Measurements from ENCODE around the gene REEP6. TPM values are rescaled to one million over a fixed set of nuclear protein-coding genes. Genes with fewer than 3 reads are reported as not detected.

REEP6 gene
- total RNA-seq, 2 donors from 2014 or later, result 5.0 to 6.4 TPM

DNA sequence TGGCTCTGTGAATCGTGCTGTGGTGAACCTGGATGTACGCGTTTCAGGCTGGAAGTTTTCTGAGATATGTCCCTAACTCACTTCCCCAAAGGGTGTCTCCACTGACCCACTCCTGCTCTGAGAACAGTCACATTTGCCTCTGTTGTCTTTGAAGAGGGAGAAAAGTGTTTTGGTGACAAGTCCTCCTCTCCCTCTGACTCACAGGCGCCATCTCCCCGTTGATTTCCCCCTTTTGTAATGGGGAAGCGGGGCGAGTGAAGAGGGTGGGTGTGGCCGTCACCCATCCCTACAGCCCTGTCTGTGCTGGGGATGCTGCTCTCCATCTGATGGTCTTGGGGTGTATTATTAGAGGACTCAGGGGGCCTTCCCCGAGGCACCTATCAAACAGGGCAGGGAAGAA is 31.5 kb upstream of the REEP6 start:
- intact Hi-C loops (cut with DNase I), result no loop called here
- H3K36me3 ChIP-seq, result no peaks in the 10 kb centered on the region
- no peak overlapping the region for H3K4me3 ChIP-seq
- DNase-seq, result no peak
- TF ChIP-seq, protein P1, sequence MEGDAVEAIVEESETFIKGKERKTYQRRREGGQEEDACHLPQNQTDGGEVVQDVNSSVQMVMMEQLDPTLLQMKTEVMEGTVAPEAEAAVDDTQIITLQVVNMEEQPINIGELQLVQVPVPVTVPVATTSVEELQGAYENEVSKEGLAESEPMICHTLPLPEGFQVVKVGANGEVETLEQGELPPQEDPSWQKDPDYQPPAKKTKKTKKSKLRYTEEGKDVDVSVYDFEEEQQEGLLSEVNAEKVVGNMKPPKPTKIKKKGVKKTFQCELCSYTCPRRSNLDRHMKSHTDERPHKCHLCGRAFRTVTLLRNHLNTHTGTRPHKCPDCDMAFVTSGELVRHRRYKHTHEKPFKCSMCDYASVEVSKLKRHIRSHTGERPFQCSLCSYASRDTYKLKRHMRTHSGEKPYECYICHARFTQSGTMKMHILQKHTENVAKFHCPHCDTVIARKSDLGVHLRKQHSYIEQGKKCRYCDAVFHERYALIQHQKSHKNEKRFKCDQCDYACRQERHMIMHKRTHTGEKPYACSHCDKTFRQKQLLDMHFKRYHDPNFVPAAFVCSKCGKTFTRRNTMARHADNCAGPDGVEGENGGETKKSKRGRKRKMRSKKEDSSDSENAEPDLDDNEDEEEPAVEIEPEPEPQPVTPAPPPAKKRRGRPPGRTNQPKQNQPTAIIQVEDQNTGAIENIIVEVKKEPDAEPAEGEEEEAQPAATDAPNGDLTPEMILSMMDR (IDR thresholded peaks at IDR 0.05), result no peak
- H3K9ac ChIP-seq (ENCODE audit: low read depth in 2 of 2, low read length in 2 of 2), result no peak overlapping the region
- H3K27ac ChIP-seq, result no peak overlapping the region
- peaks cover 30% of the 10 kb centered on the region for H3K27me3 ChIP-seq
- no peaks in the 10 kb centered on the region for H3K9me3 ChIP-seq
- peaks cover 3% of the 10 kb centered on the region for H3K4me1 ChIP-seq

DNA sequence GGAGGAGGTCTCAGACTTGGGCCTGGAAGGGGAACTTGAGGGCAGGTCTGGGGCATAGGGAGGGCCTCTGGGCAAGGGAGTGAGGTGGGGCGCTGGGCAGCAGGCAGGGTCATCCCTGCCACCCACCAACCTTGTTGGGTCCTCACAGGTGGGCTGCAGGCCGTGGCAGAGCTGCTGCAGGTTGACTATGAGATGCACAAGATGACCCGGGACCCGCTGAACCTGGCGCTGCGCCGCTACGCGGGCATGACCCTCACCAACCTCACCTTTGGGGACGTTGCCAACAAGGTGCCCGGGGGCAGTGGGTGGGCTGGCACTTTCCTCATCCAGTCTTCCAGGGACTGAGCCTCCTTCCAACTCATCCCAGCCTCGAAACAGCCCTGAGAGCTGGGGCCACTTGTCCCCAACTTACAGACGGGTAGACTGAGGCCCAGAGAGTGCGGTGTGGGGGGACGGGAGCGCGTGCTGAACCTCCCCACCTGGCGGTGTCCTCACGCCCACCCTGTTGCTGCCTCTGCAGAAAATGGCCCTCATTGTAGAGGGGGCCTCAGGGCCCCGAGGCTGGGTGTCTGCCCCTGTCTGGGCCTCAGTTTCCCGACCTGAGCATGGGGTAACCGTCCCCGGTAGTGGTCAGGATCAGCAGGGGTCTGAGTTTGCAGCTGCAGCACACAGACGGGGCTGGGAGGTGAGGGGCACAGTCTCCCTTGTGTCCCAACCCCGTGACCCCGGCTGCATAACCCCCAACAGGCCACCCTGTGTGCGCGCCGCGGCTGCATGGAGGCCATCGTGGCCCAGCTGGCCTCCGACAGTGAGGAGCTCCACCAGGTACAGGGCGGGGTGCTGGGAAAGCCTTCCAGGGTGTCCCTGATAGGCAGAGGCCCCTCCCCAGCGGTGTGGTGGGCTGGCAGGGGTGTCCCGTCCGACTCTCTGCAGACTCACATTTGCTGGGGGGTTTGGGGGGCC is 30.7 kb upstream of the REEP6 start:
- H3K36me3 ChIP-seq, result no peaks in the 10 kb centered on the region
- H3K27me3 ChIP-seq, result peaks cover 29% of the 10 kb centered on the region
- no peak overlapping the region for H3K27ac ChIP-seq
- H3K9ac ChIP-seq (ENCODE audit: low read depth in 2 of 2, low read length in 2 of 2), result no peak overlapping the region
- no peak overlapping the region for H3K4me3 ChIP-seq
- no peaks in the 10 kb centered on the region for H3K9me3 ChIP-seq
- TF ChIP-seq, protein P1 (IDR thresholded peaks at IDR 0.05), result no peak
- no peak for DNase-seq
- no peaks in the 10 kb centered on the region for H3K4me1 ChIP-seq
- intact Hi-C loops (cut with DNase I), result no loop called here

DNA sequence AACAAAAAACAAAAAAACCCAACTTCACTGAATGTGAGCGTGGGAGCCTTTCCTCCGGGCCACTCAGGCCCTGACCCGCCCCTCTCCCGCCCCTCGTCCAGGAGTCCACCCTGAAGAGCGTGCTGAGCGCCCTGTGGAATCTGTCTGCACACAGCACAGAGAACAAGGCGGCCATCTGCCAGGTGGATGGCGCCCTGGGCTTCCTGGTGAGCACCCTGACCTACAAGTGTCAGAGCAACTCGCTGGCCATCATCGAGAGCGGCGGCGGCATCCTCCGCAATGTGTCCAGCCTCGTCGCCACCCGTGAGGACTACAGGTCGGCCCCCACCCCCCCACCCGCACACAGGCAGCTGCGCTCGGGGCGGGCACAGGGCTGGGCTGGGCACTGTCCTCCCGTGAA is 29.1 kb upstream of the REEP6 start:
- Histone ChIP-seq H3K4me1 (peaks cover 9% of the 10 kb centered on the region), H3K27me3 (peaks cover 32% of the 10 kb centered on the region), H3K9me3 (no peaks in the 10 kb centered on the region), H3K9ac (ENCODE audit: low read depth in 2 of 2, low read length in 2 of 2) (no peak overlapping the region), H3K4me3 (no peak overlapping the region), H3K36me3 (no peaks in the 10 kb centered on the region), H3K27ac (no peak overlapping the region)
- DNase-seq, result no peak
- TF ChIP-seq, protein P1 (IDR thresholded peaks at IDR 0.05), result no peak
- intact Hi-C loops (cut with DNase I), result no loop called here

DNA sequence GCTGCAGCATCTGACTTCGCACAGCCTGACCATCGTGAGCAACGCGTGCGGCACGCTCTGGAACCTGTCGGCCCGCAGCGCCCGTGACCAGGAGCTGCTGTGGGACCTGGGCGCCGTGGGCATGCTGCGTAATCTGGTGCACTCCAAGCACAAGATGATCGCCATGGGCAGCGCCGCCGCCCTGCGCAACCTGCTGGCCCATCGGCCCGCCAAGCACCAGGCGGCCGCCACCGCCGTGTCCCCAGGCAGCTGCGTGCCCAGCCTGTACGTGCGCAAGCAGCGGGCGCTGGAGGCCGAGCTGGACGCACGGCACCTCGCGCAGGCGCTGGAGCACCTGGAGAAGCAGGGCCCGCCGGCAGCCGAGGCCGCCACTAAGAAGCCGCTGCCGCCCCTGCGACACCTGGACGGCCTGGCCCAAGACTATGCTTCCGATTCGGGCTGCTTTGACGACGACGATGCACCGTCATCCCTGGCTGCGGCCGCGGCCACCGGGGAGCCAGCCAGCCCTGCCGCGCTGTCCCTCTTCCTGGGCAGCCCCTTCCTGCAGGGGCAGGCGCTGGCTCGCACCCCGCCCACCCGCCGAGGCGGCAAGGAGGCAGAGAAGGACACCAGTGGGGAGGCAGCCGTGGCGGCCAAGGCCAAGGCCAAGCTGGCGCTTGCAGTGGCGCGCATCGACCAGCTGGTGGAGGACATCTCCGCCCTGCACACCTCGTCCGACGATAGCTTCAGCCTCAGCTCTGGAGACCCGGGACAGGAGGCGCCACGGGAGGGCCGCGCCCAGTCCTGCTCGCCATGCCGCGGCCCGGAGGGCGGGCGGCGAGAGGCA is 25.6 kb upstream of the REEP6 start:
- intact Hi-C loops (cut with DNase I), result no loop called here

DNA sequence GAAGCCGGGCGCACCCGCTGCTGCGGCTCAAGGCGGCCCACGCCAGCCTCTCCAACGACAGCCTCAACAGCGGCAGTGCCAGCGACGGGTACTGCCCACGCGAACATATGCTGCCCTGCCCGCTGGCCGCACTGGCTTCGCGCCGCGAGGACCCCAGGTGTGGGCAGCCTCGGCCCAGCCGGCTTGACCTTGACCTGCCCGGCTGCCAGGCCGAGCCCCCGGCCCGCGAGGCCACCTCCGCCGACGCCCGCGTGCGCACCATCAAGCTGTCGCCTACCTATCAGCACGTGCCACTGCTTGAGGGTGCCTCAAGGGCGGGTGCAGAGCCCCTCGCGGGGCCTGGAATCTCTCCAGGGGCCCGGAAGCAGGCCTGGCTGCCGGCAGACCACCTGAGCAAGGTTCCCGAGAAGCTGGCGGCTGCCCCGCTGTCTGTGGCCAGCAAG is 24.9 kb upstream of the REEP6 start:
- intact Hi-C loops (cut with DNase I), result no loop called here
- peaks cover 31% of the 10 kb centered on the region for H3K4me1 ChIP-seq
- no peak overlapping the region for H3K4me3 ChIP-seq
- H3K27me3 ChIP-seq, result peaks cover 58% of the 10 kb centered on the region
- no peak overlapping the region for H3K27ac ChIP-seq
- no peaks in the 10 kb centered on the region for H3K36me3 ChIP-seq
- H3K9me3 ChIP-seq, result no peaks in the 10 kb centered on the region
- no peak overlapping the region for H3K9ac ChIP-seq (ENCODE audit: low read depth in 2 of 2, low read length in 2 of 2)
- DNase-seq, result no peak
- TF ChIP-seq, protein P1 (IDR thresholded peaks at IDR 0.05), result no peak

More for the DNA sequence above, 25.6 kb upstream of the REEP6 start:
- TF ChIP-seq, protein P1 (IDR thresholded peaks at IDR 0.05), result peak; percentile 64
- peaks cover 52% of the 10 kb centered on the region for H3K27me3 ChIP-seq
- H3K27ac ChIP-seq, result no peak overlapping the region
- H3K9me3 ChIP-seq, result no peaks in the 10 kb centered on the region
- no peak overlapping the region for H3K4me3 ChIP-seq
- no peaks in the 10 kb centered on the region for H3K36me3 ChIP-seq
- DNase-seq, result peak; percentile 63
- peaks cover 24% of the 10 kb centered on the region for H3K4me1 ChIP-seq
- no peak overlapping the region for H3K9ac ChIP-seq (ENCODE audit: low read depth in 2 of 2, low read length in 2 of 2)

Measured in colonic mucosa (tissue), 4 donors.